ENCODE results near the gene ZNF292. TPM values are rescaled to one million over a fixed set of nuclear protein-coding genes. Genes with fewer than 3 reads are reported as not detected.

Gene ZNF292
- total RNA-seq, 1 donor from 2014 or later, result 62.8 TPM

- no peak for DNase-seq (ENCODE audit: low spot score)
Observed at GRCh38 chr6:87161299-87161698, 5.9 kb downstream of the ZNF292 start.

- no peak for DNase-seq (ENCODE audit: low spot score)
Observed at GRCh38 chr6:87164004-87164403, 8.6 kb downstream of the ZNF292 start.

- DNase-seq (ENCODE audit: low spot score), result no peak
Observed at GRCh38 chr6:87164506-87164905, 9.1 kb downstream of the ZNF292 start.

DNA sequence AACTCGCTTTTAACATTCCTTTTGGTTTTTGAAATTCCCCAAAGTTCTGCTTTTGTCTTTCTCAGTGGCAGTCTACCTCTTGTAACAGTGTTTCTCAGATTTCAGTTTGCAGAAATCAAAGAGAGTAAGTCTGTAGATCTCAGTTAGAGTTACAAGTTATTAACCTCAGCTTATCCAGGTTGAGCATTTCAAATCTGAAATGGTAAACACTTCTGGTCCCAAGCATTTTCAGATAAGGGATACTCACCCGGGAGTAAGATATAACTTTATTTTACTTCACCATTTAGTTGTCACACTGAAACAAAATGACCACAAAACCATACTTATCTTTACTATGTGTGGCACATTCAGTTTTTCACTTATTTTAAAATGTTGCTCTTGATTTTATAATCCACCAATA is 9.8 kb downstream of the ZNF292 start:
- DNase-seq (ENCODE audit: low spot score), result no peak

GRCh38 chr6:87171938-87172633 is 16.7 kb downstream of the ZNF292 start:
- no peak for DNase-seq (ENCODE audit: low spot score)

- peak; percentile 7 for DNase-seq (ENCODE audit: low spot score)
Observed at GRCh38 chr6:87174078-87174579, 18.8 kb downstream of the ZNF292 start.

- DNase-seq (ENCODE audit: low spot score), result no peak
Observed at GRCh38 chr6:87176493-87176892, 21.1 kb downstream of the ZNF292 start.

GRCh38 chr6:87180105-87180728 is 24.9 kb downstream of the ZNF292 start:
- no peak for DNase-seq (ENCODE audit: low spot score)

DNA sequence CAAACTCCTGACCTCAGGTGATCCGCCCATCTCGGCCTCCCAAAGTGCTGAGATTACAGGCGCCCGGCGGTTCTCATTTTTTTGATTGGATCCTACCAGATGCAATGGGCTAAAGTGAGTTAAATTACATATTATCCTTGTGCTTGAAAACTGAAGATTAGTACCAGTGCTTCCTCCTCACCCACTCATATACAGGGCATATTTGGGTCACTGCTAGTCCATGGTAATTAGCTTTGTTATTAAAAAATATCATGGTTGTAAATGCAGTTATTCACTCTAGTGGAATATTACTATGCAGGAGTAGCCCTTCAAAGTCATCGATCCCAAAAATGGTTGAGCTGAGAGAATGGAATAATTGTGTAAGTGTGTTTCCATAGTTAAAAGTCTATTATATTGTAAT is 26.5 kb downstream of the ZNF292 start:
- DNase-seq (ENCODE audit: low spot score), result no peak

- DNase-seq (ENCODE audit: low spot score), result no peak
Observed at GRCh38 chr6:87182321-87182720, 27.0 kb downstream of the ZNF292 start.

GRCh38 chr6:87182940-87183339 is 27.6 kb downstream of the ZNF292 start:
- DNase-seq (ENCODE audit: low spot score), result no peak

- no peak for DNase-seq (ENCODE audit: low spot score)
Observed at GRCh38 chr6:87183687-87184086, 28.3 kb downstream of the ZNF292 start.

DNA sequence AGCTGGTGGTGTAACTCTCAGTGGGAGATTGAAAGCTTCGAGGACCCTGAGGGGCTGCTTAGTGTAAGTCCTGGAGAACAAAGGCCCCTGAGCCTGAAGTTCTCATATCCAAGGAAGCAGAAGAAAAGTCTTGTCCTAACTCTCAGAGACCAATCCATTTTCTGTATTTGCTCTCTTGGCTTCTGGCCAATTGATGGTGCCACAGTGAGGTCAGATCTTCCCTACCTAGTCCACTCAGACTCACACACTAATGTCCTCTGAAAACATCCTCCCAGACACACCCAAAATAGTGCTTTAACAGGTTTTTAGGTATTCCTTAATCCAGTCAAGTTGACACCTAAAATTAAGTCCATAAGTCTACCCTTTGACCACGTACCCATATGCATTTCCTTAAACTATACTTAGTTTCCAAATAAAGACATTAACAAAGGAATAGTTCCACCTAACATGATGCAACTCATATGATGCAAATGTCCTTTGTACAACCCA is 29.4 kb downstream of the ZNF292 start:
- no peak for DNase-seq (ENCODE audit: low spot score)

- no peak for DNase-seq (ENCODE audit: low spot score)
Observed at GRCh38 chr6:87196275-87196842, 41.0 kb downstream of the ZNF292 start.

DNA sequence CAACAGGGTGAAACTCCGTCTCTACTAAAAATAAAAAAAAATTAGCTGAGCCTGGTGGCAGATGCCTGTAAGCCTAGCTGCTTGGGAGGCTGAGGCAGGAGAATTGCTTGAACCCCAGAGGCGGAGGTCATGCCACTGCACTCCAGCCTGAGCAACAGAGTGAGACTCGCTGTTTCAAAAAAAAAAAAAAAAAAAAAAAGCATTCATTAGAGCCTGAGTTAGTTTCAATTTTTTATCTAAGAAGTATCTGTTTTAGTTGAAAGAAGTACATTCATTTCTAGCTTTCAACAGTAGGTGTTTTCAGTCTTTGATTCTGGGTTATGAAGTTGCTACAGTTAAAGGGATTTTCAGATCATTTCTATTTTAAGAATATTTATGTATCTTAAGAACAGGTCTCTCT is 42.2 kb downstream of the ZNF292 start:
- no peak for DNase-seq (ENCODE audit: low spot score)

DNA sequence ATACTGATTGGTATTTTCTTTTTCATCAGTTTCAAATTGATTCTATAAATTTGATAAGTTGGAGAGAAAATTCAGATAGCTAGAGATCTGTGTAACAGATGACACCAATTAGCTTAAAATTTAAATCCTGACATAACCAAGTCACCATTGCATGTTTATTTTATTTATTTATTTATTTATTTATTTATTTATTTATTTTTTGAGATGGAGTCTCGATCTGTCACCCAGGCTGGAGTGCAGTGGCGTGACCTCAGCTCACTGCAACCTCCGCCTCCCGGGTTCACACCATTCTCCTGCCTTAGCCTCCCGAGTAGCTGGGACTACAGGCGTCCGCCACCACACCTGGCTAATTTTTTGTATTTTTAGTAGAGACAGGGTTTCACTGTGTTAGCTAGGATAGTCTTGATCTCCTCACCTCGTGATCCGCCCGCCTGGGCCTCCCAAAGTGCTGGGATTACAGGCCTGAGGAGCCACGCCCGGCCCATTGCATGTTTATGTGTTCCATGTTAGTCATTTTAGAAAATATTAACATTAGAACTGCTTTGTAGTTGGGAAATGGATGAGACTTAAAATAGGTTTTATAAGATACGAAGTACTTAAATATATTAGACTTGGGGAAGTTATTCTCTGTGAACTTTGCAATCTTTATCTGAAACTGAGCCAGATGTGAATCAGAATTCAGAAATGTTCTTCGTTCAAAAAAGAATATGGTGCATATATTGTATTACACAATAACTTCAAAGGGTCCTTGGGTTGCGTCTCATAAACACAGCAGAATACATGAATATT is 42.9 kb downstream of the ZNF292 start:
- DNase-seq (ENCODE audit: low spot score), result peak; percentile 57

DNA sequence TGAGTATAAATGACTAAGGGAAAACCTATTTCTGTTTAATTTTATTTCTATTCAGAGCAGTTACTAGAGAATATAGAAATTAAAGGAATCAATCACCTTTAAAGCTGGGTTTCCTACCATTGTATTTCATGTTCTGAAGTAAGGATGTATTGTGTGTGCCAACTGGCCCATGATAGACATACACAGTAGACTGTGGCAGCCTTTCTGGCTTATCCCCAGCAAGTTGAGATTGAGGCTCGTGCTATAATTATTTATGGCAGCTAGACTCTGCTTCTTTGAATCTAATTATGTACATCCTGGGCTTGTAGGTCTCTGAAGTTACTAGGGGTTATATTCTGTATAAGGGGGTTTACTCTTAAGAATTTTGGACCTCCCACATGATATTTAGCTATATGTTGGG is 44.4 kb downstream of the ZNF292 start:
- no peak for DNase-seq (ENCODE audit: low spot score)

DNA sequence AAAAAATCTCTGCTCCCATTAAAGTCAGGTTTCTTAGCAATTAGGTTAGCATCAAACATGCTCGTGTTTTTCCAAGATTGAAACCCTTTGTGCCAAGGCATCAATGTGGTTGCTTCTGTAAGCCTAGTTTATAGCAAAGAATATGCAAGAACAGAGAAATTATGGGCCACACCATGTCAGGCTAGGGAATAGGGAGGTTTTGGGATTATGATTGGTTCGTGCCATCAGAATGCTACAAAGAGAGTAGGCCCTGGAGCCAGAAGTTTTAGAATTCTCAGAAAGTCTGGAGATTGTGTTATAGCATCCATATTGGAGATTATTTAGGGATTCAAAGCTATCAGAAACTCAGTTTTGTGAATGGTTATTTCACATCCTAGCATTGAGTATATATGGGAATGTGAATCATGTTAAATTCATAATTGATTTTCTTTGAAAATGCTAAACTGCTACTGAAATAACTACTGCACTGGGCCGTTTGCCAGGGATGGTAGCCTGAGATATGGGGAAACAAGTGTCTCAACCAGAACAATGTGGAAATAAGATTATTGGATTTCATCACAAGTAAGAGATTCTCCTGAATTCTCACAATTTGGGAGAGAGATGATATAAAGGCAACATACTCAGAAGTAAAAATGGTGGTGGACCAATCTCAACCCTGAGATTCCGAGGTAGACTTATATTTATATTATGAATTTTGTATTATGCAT is 45.3 kb downstream of the ZNF292 start:
- DNase-seq (ENCODE audit: low spot score), result no peak

- no peak for DNase-seq (ENCODE audit: low spot score)
Observed at GRCh38 chr6:87203448-87204023, 48.2 kb downstream of the ZNF292 start.

- DNase-seq (ENCODE audit: low spot score), result no peak
Observed at GRCh38 chr6:87209812-87210211, 54.4 kb downstream of the ZNF292 start.

DNA sequence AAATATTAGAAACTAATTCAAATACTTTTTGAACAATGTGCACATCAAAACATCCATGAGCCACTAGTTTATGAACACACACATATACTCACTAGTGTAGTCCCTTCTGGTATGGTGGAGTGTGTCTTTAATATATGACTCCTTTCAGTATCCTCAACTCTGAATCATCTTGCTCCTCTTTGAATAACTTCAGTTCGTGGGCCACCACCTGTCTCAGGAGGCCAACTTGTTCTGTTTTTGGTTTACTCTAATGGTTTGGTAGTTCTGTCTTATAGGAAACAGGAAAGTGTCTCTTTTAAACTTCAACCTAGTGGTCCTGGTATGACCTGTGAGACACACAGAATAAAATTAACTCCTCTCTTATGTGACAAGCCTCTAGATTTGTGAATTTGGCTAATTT is 55.6 kb downstream of the ZNF292 start:
- no peak for DNase-seq (ENCODE audit: low spot score)
